PC-9 (cell line): ENCODE measurements around the gene NLRP1.

Source experiments
- EZH2 ChIP-seq: fragments of 200-600 bp; sonication (generic); IDR thresholded peaks from 2 replicates; pipeline ENCODE4 v1.8.0; 2017; ENCODE audit warnings: antibody characterized with exemption, low read depth
- TF ChIP-seq, protein P1 (sequence below): fragments of 200-600 bp; sonication (generic); conservative IDR thresholded peaks from 2 replicates; pipeline ENCODE4 v1.6.1; 2017; ENCODE audit warnings: mixed run types, antibody characterized with exemption, mild to moderate bottlenecking, moderate library complexity

GRCh38 chr17:5618476-5618875 is 34.2 kb upstream of the NLRP1 start:
- TF ChIP-seq, protein P1, sequence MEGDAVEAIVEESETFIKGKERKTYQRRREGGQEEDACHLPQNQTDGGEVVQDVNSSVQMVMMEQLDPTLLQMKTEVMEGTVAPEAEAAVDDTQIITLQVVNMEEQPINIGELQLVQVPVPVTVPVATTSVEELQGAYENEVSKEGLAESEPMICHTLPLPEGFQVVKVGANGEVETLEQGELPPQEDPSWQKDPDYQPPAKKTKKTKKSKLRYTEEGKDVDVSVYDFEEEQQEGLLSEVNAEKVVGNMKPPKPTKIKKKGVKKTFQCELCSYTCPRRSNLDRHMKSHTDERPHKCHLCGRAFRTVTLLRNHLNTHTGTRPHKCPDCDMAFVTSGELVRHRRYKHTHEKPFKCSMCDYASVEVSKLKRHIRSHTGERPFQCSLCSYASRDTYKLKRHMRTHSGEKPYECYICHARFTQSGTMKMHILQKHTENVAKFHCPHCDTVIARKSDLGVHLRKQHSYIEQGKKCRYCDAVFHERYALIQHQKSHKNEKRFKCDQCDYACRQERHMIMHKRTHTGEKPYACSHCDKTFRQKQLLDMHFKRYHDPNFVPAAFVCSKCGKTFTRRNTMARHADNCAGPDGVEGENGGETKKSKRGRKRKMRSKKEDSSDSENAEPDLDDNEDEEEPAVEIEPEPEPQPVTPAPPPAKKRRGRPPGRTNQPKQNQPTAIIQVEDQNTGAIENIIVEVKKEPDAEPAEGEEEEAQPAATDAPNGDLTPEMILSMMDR = no peak
- TF ChIP-seq EZH2 = no peak
